B cell (primary cell): ENCODE results near the gene PIPOX. TPM values are rescaled to one million over a fixed set of nuclear protein-coding genes. Genes with fewer than 3 reads are reported as not detected.

Experiments used
- ATAC-seq: fragments of 200-7000 bp; cut with Tn5 transposase; one replicate; pipeline ENCODE4 v1.10.0; 2021; ENCODE audit warnings: low read depth, mild to moderate bottlenecking, moderate number of reproducible peaks, moderate library complexity
- CTCF ChIA-PET: fragments of 350-600 bp; sonication (Branson Sonifier 250); formaldehyde crosslinking; loops from one replicate; lab custom pipeline; 2021; ENCODE audit warnings: antibody characterized with exemption, inconsistent platforms; lab: Charles Lee
- POLR2A ChIA-PET: fragments of 350-600 bp; sonication (Branson Sonifier 250); formaldehyde crosslinking; loops from one replicate; lab custom pipeline; 2021; ENCODE audit warnings: antibody characterized with exemption; lab: Charles Lee
- DNase-seq: peaks from one replicate; pipeline ENCODE4 v3.0.0; 2013
- H2AFZ ChIP-seq: 2 replicates; pipeline ENCODE4 v1.6.1; 2012; ENCODE audit warnings: mild to moderate bottlenecking, low read depth, low read length; ENCODE audit not compliant: insufficient read depth, poor library complexity, severe bottlenecking
- H3K27ac ChIP-seq, 2 donors: 1 replicate in 1 of 2; 2 replicates in 1 of 2; pipeline ENCODE4 v1.5.1; 2012 to 2013; ENCODE audit warnings: low read length in 2 of 2, mild to moderate bottlenecking in 2 of 2, moderate library complexity in 1 of 2
- H3K27me3 ChIP-seq, 4 experiments: fragments of 200-600 bp in 1 of 4; sonication (generic) in 1 of 4; replicated peaks in 1 of 4; 1 replicate in 2 of 4; 2 replicates in 2 of 4; pipeline versions ENCODE4 v1.6.1 to v1.7.0; 2013 to 2016; ENCODE audit warnings: low read length in 3 of 4, mild to moderate bottlenecking in 2 of 4, mixed read lengths in 1 of 4, moderate library complexity in 1 of 4; ENCODE audit not compliant: insufficient read depth in 4 of 4, control insufficient read depth in 3 of 4; ENCODE audit errors: control extremely low read depth in 1 of 4
- H3K36me3 ChIP-seq, 2 experiments: replicated peaks in 1 of 2; 1 replicate in 1 of 2; 2 replicates in 1 of 2; pipeline versions ENCODE4 v1.6.1 to v1.7.1; 2013; ENCODE audit warnings: low read length in 1 of 2; ENCODE audit not compliant: insufficient read depth in 2 of 2, control insufficient read depth in 1 of 2; ENCODE audit errors: control extremely low read depth in 1 of 2, extremely low read depth in 1 of 2
- H3K4me1 ChIP-seq, 2 donors: fragments of 200-600 bp in 1 of 2; sonication (generic) in 1 of 2; 1 replicate in 1 of 2; 2 replicates in 1 of 2; pipeline versions ENCODE4 v1.5.1 to v1.6.1; 2013 to 2017; ENCODE audit warnings: low read length in 2 of 2; ENCODE audit not compliant: control insufficient read depth in 2 of 2, insufficient read depth in 2 of 2
- H3K4me2 ChIP-seq: replicated peaks from 2 replicates; pipeline ENCODE3; 2012; ENCODE audit warnings: mild to moderate bottlenecking, low read depth, low read length; ENCODE audit not compliant: poor library complexity, severe bottlenecking
- H3K4me3 ChIP-seq, 5 experiments: fragments of 200-600 bp in 1 of 5; sonication (generic) in 1 of 5; 1 replicate in 3 of 5; 2 replicates in 2 of 5; pipeline versions ENCODE4 v1.5.1 to v1.7.0; 2011 to 2016; ENCODE audit warnings: low read length in 4 of 5, mild to moderate bottlenecking in 4 of 5, low read depth in 2 of 5, control low read depth in 1 of 5, moderate library complexity in 1 of 5; ENCODE audit not compliant: insufficient read depth in 1 of 5; ENCODE audit errors: control extremely low read depth in 1 of 5, extremely low read depth in 1 of 5
- H3K79me2 ChIP-seq: fragments of 200-600 bp; sonication (generic); one replicate; pipeline ENCODE4 v1.6.0; 2016; ENCODE audit warnings: low read length; ENCODE audit not compliant: control insufficient read depth, insufficient read depth
- H3K9ac ChIP-seq: fragments of 200-600 bp; sonication (generic); 2 replicates; pipeline ENCODE4 v1.6.1; 2017; ENCODE audit warnings: mild to moderate bottlenecking, low read length, moderate library complexity
- H3K9me3 ChIP-seq, 3 donors: one replicate each; pipeline versions ENCODE4 v1.6.1 to v1.7.1; 2013; ENCODE audit warnings: low read length in 2 of 3; ENCODE audit not compliant: control insufficient read depth in 2 of 3, insufficient read depth in 1 of 3; ENCODE audit errors: control extremely low read depth in 1 of 3
- H4K20me1 ChIP-seq: 2 replicates; pipeline ENCODE4 v1.6.0; 2012; ENCODE audit warnings: mild to moderate bottlenecking, low read length; ENCODE audit not compliant: insufficient read depth, control insufficient read depth, poor library complexity, severe bottlenecking
- H3K27ac Mint-ChIP-seq: one replicate; pipeline ENCODE4 v1.8.0; 2021; ENCODE audit warnings: mixed read lengths
- H3K27me3 Mint-ChIP-seq: one replicate; pipeline ENCODE4 v1.8.0; 2021; ENCODE audit warnings: mixed read lengths
- H3K4me1 Mint-ChIP-seq: one replicate; pipeline ENCODE4 v1.8.0; 2021; ENCODE audit warnings: mixed read lengths
- H3K4me3 Mint-ChIP-seq: one replicate; pipeline ENCODE4 v1.8.0; 2021; ENCODE audit warnings: mixed read lengths
- H3K9me3 Mint-ChIP-seq: one replicate; pipeline ENCODE4 v1.8.0; 2022; ENCODE audit warnings: mixed read lengths; ENCODE audit not compliant: insufficient read depth
- EZH2 ChIP-seq: IDR thresholded peaks from 2 replicates; pipeline ENCODE4 v1.6.1; 2012; ENCODE audit warnings: borderline replicate concordance, low read depth, mild to moderate bottlenecking, moderate library complexity, low read length; ENCODE audit not compliant: insufficient read depth, poor library complexity, severe bottlenecking
- WGBS: methylation state at CpG from one replicate; pipeline ENCODE4 v1.1.5; 2013; ENCODE audit warnings: missing lambda C conversion rate; ENCODE audit not compliant: insufficient coverage; 5-methylcytosine and 5-hydroxymethylcytosine counted together
- intact Hi-C: fragments of 100-400 bp; cut with micrococcal nuclease; formaldehyde crosslinking; loops from one replicate; pipeline ENCODE4 v1.10.0; 2022
- polyA plus RNA-seq: library from polyadenylated mRNA; depleted of rRNA; stranded (reverse); fragments of >200 nt; gene quantifications from 2 replicates; pipeline ENCODE4 v1.2.3, GENCODE V29; 2012
- total RNA-seq, 2 donors: library from RNA; stranded (reverse); fragments of 120-200 nt in 1 of 2; gene quantifications; 1 replicate in 1 of 2; 2 replicates in 1 of 2; pipeline versions ENCODE4 v1.2.3 to v1.2.4, GENCODE V29; 2013 to 2022
- TF ChIP-seq, protein P1 (sequence below): fragments of 200-600 bp; IDR thresholded peaks from one replicate; pipeline ENCODE4 v1.8.0; 2022; ENCODE audit warnings: antibody characterized with exemption, mild to moderate bottlenecking

PIPOX gene
- total and polyA plus RNA-seq, 2 donors (not counting 1 experiment from before 2014, with no cell fraction given) = 0.95 to 15.0 TPM

DNA sequence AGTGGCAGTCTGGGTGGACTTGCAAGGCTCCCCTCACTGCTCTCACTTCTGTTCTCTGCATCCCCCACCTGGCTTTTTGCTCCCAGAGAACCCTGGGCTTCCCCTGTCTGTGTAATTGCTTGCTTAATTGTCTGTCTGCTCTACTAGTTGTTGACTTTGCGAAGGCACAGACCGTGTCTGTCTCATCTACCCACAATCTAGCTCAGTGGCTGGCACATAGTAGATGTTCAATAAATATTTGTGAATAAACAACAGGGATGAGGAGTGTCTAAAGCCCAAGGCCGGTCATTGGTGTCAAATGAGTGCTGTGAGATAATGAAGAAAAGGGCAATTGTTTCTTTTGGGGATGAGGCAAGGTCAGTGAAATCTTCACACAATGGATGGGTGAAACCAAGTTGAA, 34.4 kb upstream of the PIPOX start:
- no peaks in the 10 kb centered on the region for H3K36me3 ChIP-seq
- TF ChIP-seq, protein P1, sequence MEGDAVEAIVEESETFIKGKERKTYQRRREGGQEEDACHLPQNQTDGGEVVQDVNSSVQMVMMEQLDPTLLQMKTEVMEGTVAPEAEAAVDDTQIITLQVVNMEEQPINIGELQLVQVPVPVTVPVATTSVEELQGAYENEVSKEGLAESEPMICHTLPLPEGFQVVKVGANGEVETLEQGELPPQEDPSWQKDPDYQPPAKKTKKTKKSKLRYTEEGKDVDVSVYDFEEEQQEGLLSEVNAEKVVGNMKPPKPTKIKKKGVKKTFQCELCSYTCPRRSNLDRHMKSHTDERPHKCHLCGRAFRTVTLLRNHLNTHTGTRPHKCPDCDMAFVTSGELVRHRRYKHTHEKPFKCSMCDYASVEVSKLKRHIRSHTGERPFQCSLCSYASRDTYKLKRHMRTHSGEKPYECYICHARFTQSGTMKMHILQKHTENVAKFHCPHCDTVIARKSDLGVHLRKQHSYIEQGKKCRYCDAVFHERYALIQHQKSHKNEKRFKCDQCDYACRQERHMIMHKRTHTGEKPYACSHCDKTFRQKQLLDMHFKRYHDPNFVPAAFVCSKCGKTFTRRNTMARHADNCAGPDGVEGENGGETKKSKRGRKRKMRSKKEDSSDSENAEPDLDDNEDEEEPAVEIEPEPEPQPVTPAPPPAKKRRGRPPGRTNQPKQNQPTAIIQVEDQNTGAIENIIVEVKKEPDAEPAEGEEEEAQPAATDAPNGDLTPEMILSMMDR = no peak
- TF ChIP-seq EZH2 = no peak
- POLR2A ChIA-PET = no interaction called here
- peaks cover 0 to 11% of the 10 kb centered on the region in 2 donors for H3K4me1 ChIP-seq
- Mint-ChIP-seq H3K4me1 (no peaks in the 10 kb centered on the region), H3K4me3 (no peak overlapping the region), H3K27ac (no peak overlapping the region), H3K27me3 (peaks cover 59% of the 10 kb centered on the region), H3K9me3 (no peaks in the 10 kb centered on the region)
- no peak overlapping the region for H3K4me2 ChIP-seq
- no peak overlapping the region for H2AFZ ChIP-seq
- peaks cover 0 to 25% (median 0%) of the 10 kb centered on the region in 3 donors for H3K9me3 ChIP-seq
- DNase-seq (no peak), ATAC-seq (no peak)
- CTCF ChIA-PET = no interaction called here
- H3K9ac ChIP-seq = no peak overlapping the region
- no peaks in the 10 kb centered on the region for H4K20me1 ChIP-seq
- 100% methylated on average over 1 of the region's 3 CpGs for WGBS
- H3K79me2 ChIP-seq = no peaks in the 10 kb centered on the region
- no peak overlapping the region for H3K4me3 ChIP-seq
- H3K27ac ChIP-seq = no peak overlapping the region
- intact Hi-C loops = no loop called here
- peaks cover 0 to 44% (median 22%) of the 10 kb centered on the region in 4 experiments for H3K27me3 ChIP-seq

DNA sequence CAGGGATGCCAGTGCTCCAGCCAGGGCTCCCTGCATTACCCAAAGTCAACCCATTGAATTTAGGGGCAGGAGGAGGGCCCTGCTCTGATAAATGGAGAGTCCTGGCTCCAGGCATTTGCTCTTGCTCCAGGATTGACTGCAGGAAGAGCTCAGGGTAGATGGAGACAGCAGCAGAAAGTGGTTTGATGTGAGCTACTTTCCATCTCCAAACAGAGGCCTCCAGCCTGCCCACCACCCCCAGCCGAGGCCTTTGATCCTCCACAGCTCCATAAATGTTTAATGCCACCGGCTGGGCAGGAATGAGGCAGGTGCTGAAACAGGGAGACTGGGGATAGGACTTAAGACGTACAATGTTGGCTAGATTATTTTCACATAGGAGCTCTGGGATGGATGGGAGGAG, 32.8 kb upstream of the PIPOX start:
- H3K4me1 ChIP-seq = peaks cover 0 to 5% of the 10 kb centered on the region in 2 donors
- H3K4me2 ChIP-seq = no peak overlapping the region
- ChIA-PET POLR2A (no interaction called here), CTCF (no interaction called here)
- no peak overlapping the region for H3K4me3 ChIP-seq
- no peak for TF ChIP-seq EZH2
- TF ChIP-seq, protein P1 = no peak
- H3K36me3 ChIP-seq = no peaks in the 10 kb centered on the region
- no peak overlapping the region for H3K27ac ChIP-seq
- no peaks in the 10 kb centered on the region for H4K20me1 ChIP-seq
- Mint-ChIP-seq H3K27ac (no peak overlapping the region), H3K4me1 (no peaks in the 10 kb centered on the region), H3K27me3 (peaks cover 56% of the 10 kb centered on the region), H3K9me3 (no peaks in the 10 kb centered on the region), H3K4me3 (no peak overlapping the region)
- DNase-seq = no peak
- H3K9ac ChIP-seq = no peak overlapping the region
- no peak for ATAC-seq
- peaks cover 0 to 9% (median 0%) of the 10 kb centered on the region in 3 donors for H3K9me3 ChIP-seq
- WGBS = no CpG with 5 or more reads among the region's 3 CpGs
- peaks cover 0 to 32% (median 11%) of the 10 kb centered on the region in 4 experiments for H3K27me3 ChIP-seq
- H3K79me2 ChIP-seq = no peaks in the 10 kb centered on the region
- intact Hi-C loops = no loop called here
- no peak overlapping the region for H2AFZ ChIP-seq
